ENCODE measurements around the gene PCMTD2.
"Not testable (repeated sequence)": the region's sequence is repeated elsewhere in the genome, so short reads cannot be mapped to it uniquely, and the experiment has no call there.

Gene PCMTD2

DNA sequence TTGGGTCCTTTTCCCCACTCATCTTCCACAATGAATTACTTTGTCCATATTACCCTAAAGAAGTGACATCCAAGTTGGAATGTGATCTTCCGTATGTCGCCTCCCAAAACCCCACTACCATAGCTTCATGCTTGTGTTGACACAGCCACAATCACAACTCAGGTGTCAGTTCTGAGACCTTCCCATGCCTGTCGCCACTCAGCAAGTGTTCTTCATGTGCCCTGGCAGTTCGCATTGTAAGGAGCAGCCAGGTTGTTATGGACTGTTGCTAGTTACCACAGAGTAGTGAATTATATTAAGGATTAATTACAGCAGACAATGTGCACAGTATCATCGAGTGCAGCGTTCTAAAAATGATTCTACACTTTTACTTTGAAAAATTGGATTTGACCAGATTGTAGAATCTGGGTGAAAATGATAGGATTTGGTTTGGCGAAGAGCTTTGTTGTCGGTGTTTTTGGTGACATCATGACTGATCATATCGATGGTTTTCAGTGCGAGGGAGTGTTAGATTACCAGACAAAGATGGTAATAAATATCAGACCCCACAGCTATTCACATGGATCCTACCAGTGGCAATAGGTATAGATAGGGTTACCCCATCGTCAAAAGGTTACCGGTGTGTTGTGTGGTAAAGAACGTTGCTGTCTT is 1.7 kb downstream of the PCMTD2 start:
- no peak for DNase-seq

- DNase-seq: no peak
These were observed 2.7 kb downstream of the PCMTD2 start for GRCh38 chr20:64258071-64258823.

DNA sequence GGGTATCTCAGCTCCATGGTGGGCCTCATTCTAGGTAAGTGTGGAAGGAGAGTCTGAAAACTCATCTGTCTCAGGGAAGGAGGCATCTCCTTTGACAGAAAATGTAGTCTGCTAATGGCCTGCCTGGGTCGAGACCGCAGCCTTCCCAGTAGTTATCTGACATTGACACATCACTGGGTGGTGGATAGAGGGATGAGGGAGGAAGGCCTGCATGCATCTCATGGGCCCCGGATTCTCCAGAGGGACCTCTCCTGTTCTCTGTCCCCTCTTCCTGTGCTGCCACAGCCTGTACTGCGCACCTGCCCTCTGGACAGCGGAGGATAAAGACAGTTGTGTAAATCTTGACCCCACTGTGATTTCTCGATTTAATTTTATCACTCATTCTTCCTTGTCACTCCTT is 4.7 kb downstream of the PCMTD2 start:
- DNase-seq: no peak

DNA sequence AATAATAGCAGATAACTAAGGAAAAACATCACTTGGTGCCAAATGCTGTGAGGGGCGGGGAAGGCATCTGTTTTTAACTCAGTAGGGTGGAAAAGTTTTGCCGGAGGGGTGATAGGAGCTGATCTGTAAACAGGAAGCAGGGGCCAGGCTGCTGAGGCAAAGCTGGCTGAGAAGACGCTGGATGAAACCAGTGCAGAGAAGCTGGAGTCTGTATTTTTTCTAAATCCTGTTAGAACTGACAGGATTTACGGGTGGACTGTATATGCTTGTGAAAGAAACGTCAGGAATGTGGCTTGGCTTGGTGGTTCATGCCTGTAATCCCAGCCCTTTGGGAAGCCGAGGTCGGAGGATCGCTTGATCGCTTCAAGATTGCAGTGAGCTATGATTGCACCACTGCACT is 5.6 kb downstream of the PCMTD2 start:
- DNase-seq: peak; percentile 57

- DNase-seq: no peak
These were observed 8.5 kb downstream of the PCMTD2 start for GRCh38 chr20:64264091-64264490.

GRCh38 chr20:64265201-64265600 is 9.7 kb downstream of the PCMTD2 start:
- DNase-seq: no peak

- DNase-seq: no peak
These were observed 11.4 kb downstream of the PCMTD2 start for GRCh38 chr20:64266988-64267387.

DNA sequence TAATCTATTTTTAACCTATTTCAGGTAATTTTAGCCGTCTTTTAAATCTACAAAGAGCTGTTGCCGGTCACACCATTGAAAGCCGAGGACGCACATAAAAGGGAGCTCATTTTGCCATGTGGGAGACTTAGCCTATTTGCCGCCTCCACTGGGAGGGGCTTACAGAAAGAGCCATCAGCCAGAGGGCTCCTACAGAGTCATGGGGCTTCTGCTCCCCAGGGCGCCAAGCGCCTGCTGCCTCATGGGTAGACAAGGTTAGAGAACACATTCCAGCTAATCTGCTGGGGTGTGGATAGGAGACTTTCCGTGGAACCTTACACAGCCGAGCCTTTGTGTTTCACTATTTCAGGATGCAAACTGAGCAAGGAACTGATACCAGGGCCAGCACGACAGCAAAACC is 12.6 kb downstream of the PCMTD2 start:
- no peak for DNase-seq

DNA sequence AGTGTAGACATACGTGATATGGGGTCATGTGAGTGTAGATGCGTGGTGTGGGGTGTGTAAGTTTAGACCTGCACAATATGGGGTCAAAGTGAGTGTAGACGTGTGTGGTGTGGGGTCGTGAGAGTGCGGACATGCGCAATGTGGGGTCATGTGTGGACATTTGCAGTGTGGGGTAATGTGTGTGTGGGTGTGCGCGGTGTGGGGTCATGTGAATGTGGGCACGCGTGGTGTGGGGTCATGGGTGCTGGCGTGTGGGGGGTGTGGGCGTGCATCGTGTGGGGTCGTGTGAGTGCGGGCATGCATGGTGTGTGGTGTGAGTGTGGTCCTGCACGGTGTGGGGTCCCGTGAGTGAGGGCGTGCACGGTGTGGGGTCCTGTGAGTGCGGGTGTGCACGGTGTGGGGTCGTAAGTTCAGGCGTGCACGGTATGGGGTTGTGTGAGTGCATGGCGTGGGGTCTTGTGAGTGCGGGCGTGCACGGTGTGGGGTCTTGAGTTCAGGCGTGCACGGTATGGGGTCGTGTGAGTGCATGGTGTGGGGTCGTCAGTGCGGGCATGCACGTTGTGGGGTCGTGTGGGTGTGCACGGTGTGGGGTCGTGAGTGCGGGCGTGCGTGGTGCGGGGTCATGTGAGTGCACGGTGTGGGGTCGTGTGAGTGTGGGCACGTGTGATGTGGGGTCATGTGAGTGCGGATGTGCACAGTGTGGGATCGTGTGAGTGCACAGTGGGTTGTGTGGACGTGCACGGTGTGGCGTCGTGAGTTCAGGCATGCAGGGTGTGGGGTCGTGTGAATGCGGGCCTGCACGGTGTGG is 14.3 kb downstream of the PCMTD2 start:
- no peak for DNase-seq

- DNase-seq: no peak
These were observed 16.1 kb downstream of the PCMTD2 start for GRCh38 chr20:64271636-64272035.

GRCh38 chr20:64273109-64273508 is 17.6 kb downstream of the PCMTD2 start:
- no peak for DNase-seq

DNA sequence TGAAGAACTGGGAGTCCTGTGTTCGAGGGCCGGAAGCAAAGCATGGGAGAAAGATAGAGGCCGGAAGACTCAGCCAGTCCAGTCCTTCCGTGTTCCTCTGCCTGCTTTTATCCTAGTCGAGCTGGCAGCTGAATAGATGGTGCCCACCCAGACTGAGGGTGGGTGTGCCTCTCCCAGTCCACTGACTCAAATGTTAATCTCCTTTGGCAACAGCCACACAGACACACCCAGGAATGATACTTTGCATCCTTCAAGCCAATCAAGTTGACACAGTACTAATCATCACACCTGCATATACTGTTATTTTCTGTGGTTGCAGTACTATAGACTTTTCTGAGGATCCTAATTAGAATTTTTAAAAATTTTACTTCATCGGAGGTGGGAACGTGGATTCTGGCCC is 21.3 kb downstream of the PCMTD2 start:
- DNase-seq: no peak

DNA sequence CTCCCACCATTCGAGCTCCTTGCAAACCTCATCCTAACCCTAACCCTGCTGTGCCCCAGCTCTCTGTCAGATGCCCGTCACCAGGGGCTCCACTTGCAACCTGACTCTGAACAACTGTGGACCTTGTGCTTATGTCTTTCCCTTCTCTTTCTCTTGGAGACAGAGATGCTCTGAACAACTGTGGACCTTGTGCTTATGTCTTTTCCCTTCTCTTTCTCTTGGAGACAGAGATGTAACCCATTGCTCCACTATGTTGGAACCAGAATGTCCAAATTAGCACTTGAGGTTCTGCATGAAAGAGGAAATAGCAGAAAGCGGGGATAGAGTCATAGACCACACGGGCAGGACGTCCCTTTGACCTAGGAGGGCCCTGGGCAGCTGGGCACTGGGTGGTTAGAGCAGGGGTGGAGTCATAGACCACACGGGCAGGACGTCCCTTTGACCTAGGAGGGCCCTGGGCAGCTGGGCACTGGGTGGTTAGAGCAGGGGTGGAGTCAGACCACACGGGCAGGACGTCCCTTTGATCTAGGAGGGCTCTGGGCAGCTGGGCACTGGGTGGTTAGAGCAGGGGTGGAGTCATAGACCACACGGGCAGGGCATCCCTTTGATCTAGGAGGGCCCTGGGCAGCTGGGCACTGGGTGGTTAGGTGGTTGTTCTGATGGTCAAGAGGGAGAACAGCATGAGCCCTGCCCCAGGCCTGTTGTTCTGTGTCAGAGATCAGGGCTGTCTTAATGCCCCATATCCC is 22.2 kb downstream of the PCMTD2 start:
- no peak for DNase-seq

GRCh38 chr20:64278317-64278681 is 22.8 kb downstream of the PCMTD2 start:
- DNase-seq: no peak

DNA sequence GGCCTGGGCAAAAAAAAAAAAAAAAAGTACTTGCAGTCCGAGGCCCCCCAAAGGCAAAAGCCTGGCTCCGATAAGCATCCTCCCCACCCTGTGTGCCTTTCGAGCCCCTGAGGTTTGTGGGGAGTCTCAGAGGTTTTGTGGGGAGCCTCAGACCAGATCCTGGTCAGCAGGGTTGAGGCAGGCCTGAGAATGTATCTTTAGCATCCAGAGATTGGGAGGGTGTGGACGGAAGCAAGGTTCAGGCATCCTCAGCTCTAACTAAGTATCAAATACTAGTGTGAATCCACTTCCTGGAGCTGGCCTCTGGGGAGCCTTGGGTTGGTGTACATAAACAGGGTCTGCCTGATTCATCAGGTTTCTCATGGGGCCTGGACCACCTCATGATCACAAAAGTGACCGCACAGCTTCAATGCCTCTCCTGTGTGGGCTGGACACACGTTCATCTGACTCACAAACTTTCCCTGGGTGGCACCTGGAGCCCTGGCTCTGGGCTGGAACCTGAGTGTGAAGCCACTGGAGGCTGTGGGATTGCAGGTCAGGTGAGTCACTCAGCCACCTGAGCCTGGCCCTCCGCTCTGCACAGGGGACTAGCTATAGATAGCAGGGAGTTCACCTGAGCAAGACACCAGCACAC is 24.4 kb downstream of the PCMTD2 start:
- DNase-seq: no peak

DNA sequence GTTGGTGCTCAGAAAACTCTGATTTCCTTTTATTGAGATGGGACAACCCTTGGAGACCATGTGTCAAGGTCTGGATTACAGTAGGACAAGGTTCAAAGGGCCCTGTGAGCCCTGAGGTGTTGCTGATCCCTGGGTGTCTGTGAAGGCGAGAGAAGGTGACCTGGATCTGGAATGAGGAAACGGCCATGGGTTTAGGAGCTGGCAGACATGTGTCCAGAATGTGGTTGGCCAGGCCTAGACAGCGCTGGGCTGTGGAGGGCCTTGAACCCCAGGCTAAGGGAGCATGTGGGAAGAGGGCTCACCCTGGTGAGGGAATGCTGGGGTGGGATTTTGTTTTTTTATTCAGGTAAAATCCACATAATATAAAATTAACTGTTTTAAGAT is 24.9 kb downstream of the PCMTD2 start:
- DNase-seq: no peak

DNA sequence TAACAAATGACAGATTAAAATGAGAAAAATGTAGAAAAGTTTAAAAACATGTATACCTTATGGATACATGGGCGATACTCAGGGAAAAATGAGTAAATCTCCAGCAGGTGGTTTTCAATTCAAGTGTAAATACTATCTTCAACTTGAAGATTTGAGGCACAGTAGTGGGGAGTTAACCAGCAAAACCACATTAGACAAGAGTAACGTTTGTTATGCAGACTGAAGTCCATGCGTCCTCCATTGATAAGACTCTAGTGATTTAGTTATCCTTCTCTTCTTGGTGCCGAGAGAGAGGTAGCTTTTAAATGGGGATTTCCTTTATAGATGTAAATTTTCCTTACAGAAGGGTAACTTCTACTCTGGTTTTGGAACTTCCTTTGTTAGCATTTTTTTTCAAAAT is 28.1 kb downstream of the PCMTD2 start:
- no peak for DNase-seq

DNA sequence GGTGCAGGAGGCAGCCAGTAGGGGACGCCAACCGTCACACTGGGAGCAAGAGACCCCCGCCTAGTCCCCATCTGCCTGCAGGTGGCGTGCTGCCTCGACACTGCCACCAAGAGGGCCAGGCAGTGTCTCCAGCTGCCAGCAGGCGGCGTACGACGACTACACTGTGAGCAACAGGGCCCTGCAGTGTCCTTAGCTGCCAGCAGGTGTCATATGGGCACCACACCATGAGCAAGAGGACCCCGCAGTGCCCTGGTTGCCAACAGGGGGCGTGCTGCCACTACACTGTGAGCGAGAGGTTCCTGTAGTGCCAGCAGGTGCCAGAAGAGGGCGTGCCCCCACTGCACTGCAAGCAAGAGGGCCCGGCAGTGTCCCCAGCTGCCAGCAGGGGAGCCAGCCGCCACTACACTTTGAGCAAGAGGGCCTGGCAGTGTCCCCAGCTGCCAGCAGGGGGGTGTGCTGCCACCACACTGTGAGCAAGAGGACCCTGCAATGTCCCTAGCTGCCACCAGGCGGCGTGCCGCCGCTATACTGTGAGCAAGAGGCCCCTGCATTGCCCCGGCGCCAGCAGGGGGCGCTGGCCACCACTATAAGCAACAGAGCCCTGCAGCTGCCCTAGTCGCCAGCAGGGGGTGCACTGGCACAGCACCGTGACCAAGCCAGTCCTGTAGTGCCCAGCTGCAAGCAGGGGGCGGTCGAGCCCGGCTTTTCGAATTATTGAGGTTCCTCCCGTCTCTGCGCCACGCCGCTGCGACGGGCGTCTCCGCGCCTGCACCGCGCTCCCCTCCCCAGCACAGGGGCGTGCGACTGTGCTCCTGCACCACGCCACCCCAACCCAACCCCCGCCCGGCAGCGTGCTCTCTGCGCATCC is 30.3 kb downstream of the PCMTD2 start:
- DNase-seq: not testable (repeated sequence)

DNA sequence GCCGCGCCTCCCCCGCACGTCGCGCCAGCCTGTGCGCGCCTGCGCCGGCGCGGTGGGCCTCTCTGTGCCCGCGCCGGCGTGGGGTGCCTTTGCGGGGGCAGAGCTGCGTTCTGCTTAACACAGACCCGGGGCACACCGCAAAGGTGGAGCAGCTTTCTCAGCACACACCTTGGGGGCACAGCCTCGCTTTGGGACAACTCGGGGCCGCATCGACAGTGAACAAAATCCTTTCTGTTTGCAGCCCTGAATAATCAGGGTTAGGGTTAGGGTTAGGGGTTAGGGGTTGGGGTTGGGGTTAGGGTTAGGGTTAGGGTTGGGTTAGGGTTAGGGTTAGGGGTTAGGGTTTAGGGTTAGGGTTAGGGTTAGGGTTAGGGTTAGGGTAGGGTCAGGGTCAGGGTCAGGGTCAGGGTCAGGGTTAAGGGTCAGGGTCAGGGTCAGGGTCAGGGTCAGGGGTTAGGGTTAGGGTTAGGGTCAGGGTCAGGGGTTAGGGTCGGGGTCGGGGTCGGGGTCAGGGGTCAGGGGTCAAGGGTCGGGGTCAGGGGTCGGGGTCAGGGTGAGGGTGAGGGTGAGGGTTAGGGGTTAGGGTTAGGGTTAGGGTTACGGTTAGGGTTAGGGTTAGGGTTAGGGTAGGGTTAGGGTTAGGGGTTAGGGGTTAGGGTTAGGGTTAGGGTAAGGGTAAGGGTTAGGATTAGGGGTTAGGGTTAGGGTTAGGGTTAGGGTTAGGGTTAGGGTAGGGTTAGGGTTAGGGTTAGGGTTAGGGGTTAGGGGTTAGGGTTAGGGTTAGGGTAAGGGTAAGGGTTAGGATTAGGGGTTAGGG is 31.1 kb downstream of the PCMTD2 start:
- not testable (repeated sequence) for DNase-seq

GRCh38 chr20:64287264-64287590 is 31.7 kb downstream of the PCMTD2 start:
- DNase-seq: not testable (repeated sequence)

DNA sequence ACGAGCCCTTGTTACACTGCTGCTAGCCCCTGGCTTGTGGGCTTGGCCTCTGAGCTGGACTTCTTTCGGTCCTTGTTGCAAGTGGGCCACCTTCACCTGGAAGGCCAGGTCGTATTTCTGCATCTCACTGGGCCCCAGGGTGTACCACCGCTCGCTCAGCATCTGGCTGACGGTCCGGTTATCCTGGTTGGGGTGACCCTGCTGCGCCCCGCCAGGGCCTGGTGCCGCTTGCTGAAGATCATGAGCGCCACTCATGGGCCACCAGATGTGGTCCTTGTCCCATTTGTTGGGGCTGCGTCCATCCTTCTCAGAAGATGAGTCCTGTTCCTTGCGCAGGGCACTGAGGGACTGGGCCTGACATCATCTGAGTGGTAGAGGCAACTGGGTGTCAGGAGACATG is 36.6 kb downstream of the PCMTD2 start:
- not testable (repeated sequence) for DNase-seq

Measured in fibroblast of upper back skin (primary cell).